SU-DHL-6 (cell line): ENCODE data around the gene SLC25A1.

Source experiments
- EZH2phosphoT487 ChIP-seq: fragments of 200-600 bp; sonication (generic), shearing (Covaris generic); conservative IDR thresholded peaks from 2 replicates; pipeline ENCODE4 v1.6.1; 2018; ENCODE audit warnings: mild to moderate bottlenecking, antibody characterized with exemption, low read length, moderate library complexity, mixed read lengths
- TF ChIP-seq, protein P1 (sequence below): fragments of 200-600 bp; sonication (generic); IDR thresholded peaks from one replicate; pipeline ENCODE4 v1.5.1; 2017; ENCODE audit warnings: antibody characterized with exemption, mild to moderate bottlenecking, low read length, moderate library complexity; ENCODE audit not compliant: insufficient read depth, poor library complexity, severe bottlenecking

DNA sequence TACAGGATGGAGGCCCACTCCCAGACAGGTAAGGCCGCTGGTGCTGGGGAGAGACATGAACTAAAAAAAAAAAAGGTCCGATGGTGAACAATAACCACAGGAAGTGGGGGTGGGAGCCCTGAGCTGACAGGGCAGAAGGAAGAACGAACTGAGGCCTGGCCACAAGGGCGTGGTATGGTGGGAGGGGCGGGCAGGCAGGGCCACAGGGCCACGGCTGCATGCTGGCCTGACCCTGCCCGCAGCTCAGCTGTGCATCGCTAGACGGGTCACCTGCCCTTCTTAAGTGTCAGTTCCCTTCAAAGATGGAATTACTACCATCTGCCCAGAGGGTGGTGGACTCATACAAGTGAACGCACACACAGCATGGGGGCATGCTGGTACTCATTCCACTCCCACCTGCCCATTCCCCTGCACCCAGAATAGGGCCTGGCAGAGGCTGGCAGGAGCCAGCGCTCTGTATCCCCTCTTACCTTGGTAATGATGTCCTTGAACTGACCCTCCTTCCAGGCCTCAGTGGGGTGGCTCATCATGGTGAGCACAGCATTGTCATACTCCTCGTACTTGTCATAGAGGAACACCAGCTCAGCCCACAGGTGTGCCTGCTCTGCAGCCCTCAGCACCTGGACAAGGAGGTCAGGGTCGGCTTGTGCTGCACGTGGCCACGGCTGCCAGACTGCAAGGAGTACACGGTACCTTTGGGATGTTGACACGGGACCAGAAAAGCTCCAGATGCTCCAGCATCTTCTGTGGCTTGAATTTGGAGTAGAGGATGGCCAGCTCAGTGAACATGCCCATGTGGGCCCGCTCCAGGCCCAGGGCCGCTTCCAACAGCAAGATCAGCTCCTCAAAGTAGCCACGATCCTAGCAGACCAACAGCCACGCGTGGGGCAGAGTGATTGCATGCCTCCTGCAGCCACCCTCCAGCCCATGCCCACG, 17.5 kb upstream of the SLC25A1 start:
- TF ChIP-seq, protein P1, sequence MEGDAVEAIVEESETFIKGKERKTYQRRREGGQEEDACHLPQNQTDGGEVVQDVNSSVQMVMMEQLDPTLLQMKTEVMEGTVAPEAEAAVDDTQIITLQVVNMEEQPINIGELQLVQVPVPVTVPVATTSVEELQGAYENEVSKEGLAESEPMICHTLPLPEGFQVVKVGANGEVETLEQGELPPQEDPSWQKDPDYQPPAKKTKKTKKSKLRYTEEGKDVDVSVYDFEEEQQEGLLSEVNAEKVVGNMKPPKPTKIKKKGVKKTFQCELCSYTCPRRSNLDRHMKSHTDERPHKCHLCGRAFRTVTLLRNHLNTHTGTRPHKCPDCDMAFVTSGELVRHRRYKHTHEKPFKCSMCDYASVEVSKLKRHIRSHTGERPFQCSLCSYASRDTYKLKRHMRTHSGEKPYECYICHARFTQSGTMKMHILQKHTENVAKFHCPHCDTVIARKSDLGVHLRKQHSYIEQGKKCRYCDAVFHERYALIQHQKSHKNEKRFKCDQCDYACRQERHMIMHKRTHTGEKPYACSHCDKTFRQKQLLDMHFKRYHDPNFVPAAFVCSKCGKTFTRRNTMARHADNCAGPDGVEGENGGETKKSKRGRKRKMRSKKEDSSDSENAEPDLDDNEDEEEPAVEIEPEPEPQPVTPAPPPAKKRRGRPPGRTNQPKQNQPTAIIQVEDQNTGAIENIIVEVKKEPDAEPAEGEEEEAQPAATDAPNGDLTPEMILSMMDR: no peak
- TF ChIP-seq EZH2phosphoT487: no peak
